HepG2 (cell line): ENCODE results near the gene NEK6. TPM values are rescaled to one million over a fixed set of nuclear protein-coding genes. Genes with fewer than 3 reads are reported as not detected.
A peak's percentile ranks its signal among the peaks of the same experiment; 100 is the strongest.

Experiments used
- CEBPB ChIP-seq: IDR thresholded peaks from 2 replicates; pipeline ENCODE4 v1.6.1; 2011; ENCODE audit warnings: low read depth, low read length, improper control_type of control experiment, borderline replicate concordance
- FUBP1 ChIP-seq: sonication (generic); formaldehyde crosslinking; IDR thresholded peaks from 2 replicates; pipeline ENCODE4 v1.5.1; 2020; ENCODE audit warnings: missing genetic modification reagents, mild to moderate bottlenecking, borderline replicate concordance
- GATAD2A ChIP-seq: IDR thresholded peaks from 2 replicates; pipeline ENCODE4 v1.6.1; 2016
- GFI1 ChIP-seq: sonication (generic); formaldehyde crosslinking; IDR thresholded peaks from 2 replicates; pipeline ENCODE4 v1.5.0; 2020; ENCODE audit warnings: missing genetic modification reagents, mild to moderate bottlenecking, borderline replicate concordance
- HOXA5 ChIP-seq: sonication (generic); formaldehyde crosslinking; IDR thresholded peaks from 2 replicates; pipeline ENCODE4 v1.4.0; 2020; ENCODE audit warnings: missing genetic modification reagents
- MED8 ChIP-seq: sonication (generic); formaldehyde crosslinking; IDR thresholded peaks from 2 replicates; pipeline ENCODE4 v1.8.1; 2023; ENCODE audit warnings: mild to moderate bottlenecking, missing genetic modification reagents; ENCODE audit not compliant: insufficient replicate concordance
- MXD1 ChIP-seq: sonication (generic); formaldehyde crosslinking; IDR thresholded peaks from 2 replicates; pipeline ENCODE4 v1.4.0; 2020; ENCODE audit warnings: mild to moderate bottlenecking, missing genetic modification reagents
- NFATC3 ChIP-seq: sonication (generic); formaldehyde crosslinking; IDR thresholded peaks from 2 replicates; pipeline ENCODE4 v1.5.1; 2020; ENCODE audit warnings: mild to moderate bottlenecking, missing genetic modification reagents
- NR3C1 ChIP-seq: sonication (generic); formaldehyde crosslinking; IDR thresholded peaks from 2 replicates; pipeline ENCODE4 v1.4.0; 2020; ENCODE audit warnings: missing genetic modification reagents
- POLR2AphosphoS5 ChIP-seq: IDR thresholded peaks from 2 replicates; pipeline ENCODE4 v1.6.1; 2012; ENCODE audit warnings: low read depth, low read length
- SOX13 ChIP-seq, 3 experiments: fragments of 450-650 bp in 1 of 3; sonication (generic) in 1 of 3; formaldehyde crosslinking in 1 of 3; IDR thresholded peaks in 2 of 3; conservative IDR thresholded peaks in 1 of 3; 2 replicates each; pipeline versions ENCODE4 v1.5.0 to v1.6.1; 2016 to 2020; ENCODE audit warnings: antibody characterized with exemption in 1 of 3, mild to moderate bottlenecking in 1 of 3, missing compliant biosample characterization in 1 of 3, missing genetic modification reagents in 1 of 3, moderate library complexity in 1 of 3
- TCF7 ChIP-seq: sonication (generic); IDR thresholded peaks from 2 replicates; pipeline ENCODE4 v1.6.1; 2016; ENCODE audit warnings: antibody characterized with exemption, low read depth
- THRA ChIP-seq: sonication (generic); formaldehyde crosslinking; IDR thresholded peaks from 2 replicates; pipeline ENCODE4 v1.4.0; 2020; ENCODE audit warnings: missing genetic modification reagents, borderline replicate concordance
- UBTF ChIP-seq: sonication (generic); formaldehyde crosslinking; IDR thresholded peaks from 2 replicates; pipeline ENCODE4 v1.4.0; 2020; ENCODE audit warnings: mild to moderate bottlenecking, missing genetic modification reagents
- ZNF280D ChIP-seq: sonication (generic); formaldehyde crosslinking; IDR thresholded peaks from 2 replicates; pipeline ENCODE4 v1.5.1; 2020; ENCODE audit warnings: mild to moderate bottlenecking, missing genetic modification reagents
- ZNF616 ChIP-seq: sonication (generic); formaldehyde crosslinking; IDR thresholded peaks from 2 replicates; pipeline ENCODE4 v1.5.0; 2020; ENCODE audit warnings: low read depth, mild to moderate bottlenecking, missing genetic modification reagents
- ZNF674 ChIP-seq: sonication (generic); formaldehyde crosslinking; IDR thresholded peaks from 2 replicates; pipeline ENCODE4 v1.5.0; 2020; ENCODE audit warnings: low read depth, mild to moderate bottlenecking, missing genetic modification reagents
- ZNF761 ChIP-seq: sonication (generic); formaldehyde crosslinking; conservative IDR thresholded peaks from 2 replicates; pipeline ENCODE4 v1.4.0; 2020; ENCODE audit warnings: mild to moderate bottlenecking, missing genetic modification reagents
- polyA plus RNA-seq, 8 experiments: library from polyadenylated mRNA; depleted of rRNA in 3 of 8; stranded (reverse) in 7 of 8; unstranded in 1 of 8; fragments of >200 nt; fragmentation: Illumina TruSeq in 4 of 8; extraction: Trizol in 4 of 8; gene quantifications; 2 replicates each; pipeline versions ENCODE4 v1.2.1 to v1.2.3, GENCODE V29; 2011 to 2016; ENCODE audit warnings: low read depth in 4 of 8, missing spikeins in 1 of 8, mixed read lengths in 1 of 8; ENCODE audit not compliant: insufficient read depth in 1 of 8
- total RNA-seq, 5 experiments: library from RNA; depleted of rRNA; stranded (reverse); fragments of >200 nt; fragmentation: Illumina TruSeq; extraction: Trizol; gene quantifications; 2 replicates each; pipeline ENCODE4 v1.2.3, GENCODE V29; 2016; ENCODE audit warnings: low read depth in 1 of 5

The NEK6 gene
- total and polyA plus RNA-seq, 2 of the 13 experiments (the other 11 are each of a cell fraction or from before 2014, with no cell fraction given): 30.4 to 119 TPM

GRCh38 chr9:124370896-124371582 is 113.3 kb downstream of the NEK6 start (continued):
- no peak for TF ChIP-seq UBTF (CRISPR knock-in tag)
- no peak for TF ChIP-seq TCF7
- no peak for TF ChIP-seq NFATC3
- TF ChIP-seq SOX13 (IDR thresholded peaks at IDR 0.05): no peak
- peak in 1 of 2 experiments; percentile 71; a peak in 2 of 4 replicates for TF ChIP-seq SOX13 (CRISPR knock-in tag; conservative IDR thresholded peaks at IDR 0.05 in 1 of 2, IDR thresholded peaks at IDR 0.05 in 1 of 2)
- TF ChIP-seq GFI1 (CRISPR knock-in tag): no peak
- TF ChIP-seq ZNF280D (CRISPR knock-in tag): no peak
- TF ChIP-seq THRA (CRISPR knock-in tag): 0 out of 2 replicates have a peak, but pooled peaks have one; percentile 28
- TF ChIP-seq NR3C1: no peak
- no peak for TF ChIP-seq ZNF761
- no peak for TF ChIP-seq ZNF674 (CRISPR knock-in tag)
- TF ChIP-seq MXD1 (CRISPR knock-in tag): no peak
- TF ChIP-seq ZNF616 (CRISPR knock-in tag): no peak
- no peak for TF ChIP-seq MED8 (CRISPR knock-in tag)
- TF ChIP-seq HOXA5: no peak
- TF ChIP-seq POLR2AphosphoS5: no peak
- peak; percentile 30; the same call in 1 of the 2 replicates for TF ChIP-seq GATAD2A (CRISPR knock-in tag)
- peak; percentile 82; the same call in 1 of the 2 replicates for TF ChIP-seq CEBPB
- TF ChIP-seq FUBP1 (CRISPR knock-in tag): no peak
